Measurements from ENCODE around the gene MTX1.
A peak's percentile ranks its signal among the peaks of the same experiment; 100 is the strongest.
"Not testable (repeated sequence)": the region's sequence is repeated elsewhere in the genome, so short reads cannot be mapped to it uniquely, and the experiment has no call there.

The MTX1 gene

DNA sequence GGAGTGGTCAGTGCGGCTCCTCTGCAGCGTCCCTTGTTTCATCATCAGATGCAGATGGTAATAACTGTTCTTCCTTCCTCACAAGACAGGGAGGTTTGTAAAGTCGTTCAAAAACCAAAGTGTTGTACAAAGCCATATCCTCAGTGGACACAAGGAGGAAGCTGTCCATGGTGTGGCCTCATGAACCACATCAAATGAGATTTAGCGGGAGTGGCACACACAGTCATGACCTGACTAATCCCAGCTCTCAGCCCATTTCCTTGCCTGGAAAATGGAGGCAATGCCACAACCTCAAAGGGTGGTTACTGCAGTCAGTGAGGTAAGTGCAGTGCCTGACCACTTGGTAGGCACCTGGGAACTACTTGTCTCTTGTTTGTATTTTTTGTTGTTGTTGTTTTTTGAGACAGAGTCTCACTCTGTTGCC lies 33.4 kb downstream of the MTX1 start:
- no peak for FAIRE-seq

DNA sequence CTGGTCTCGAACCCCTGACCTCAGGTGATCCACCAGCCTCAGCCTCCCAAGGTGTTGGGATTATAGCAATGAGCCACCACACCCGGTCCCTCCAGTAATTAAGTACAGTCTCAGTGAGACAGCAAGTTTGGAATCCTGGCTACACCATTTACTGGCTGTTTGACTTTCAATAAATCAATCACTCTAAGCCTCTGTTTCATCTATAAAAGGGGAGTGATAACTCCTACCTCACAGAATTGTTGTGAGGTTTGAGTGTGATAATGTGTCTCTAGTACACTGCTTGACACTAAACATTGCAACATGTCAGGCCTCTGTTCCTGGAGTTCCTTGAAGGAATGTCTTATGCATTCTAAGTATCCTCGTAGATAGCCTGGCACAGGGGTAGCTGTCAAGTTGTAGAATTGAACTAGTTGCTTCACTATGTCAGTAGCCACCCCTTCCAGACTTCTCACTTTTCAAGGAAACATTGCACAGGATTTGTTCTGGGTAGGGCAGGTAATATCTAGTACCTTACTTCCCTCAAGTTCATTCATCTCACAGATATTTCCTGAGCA lies 34.4 kb downstream of the MTX1 start:
- FAIRE-seq, result no peak

DNA sequence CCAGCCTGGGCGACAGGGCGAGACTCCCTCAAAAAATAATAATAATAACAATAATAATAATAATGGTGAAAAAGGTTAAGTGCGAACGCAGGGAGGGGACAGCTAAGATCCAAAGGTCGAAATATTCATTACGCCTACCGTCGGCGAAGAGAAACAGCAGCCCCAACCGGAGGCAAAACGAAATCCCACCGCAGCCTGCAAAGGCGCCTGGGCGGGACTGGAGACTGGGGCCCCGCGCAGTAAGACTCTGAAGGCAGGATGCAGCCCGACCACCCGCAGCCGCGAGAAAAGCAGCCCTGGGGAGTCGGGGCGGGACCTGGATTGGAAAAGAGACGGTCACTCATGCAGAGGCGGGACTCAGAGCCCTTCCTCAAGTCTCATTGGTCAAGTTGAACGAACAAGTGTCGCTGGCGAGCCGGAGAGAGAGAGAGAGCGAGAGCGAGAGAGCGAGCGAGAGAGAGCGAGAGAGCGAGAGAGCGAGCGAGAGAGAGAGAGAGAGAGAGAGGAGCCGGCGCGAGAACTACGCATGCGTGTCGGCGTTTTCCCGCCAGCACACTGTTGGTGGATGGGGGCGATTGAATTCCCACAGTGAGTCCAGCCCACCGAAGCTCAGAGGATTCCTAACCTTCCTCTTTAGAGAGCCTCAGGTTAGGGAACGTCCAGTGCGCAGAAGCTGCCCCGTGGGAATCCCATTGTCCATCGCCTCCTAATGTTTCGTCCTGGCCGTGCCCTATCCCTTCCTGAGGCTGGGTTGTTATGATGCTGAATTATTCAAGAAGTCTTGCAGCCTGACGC lies 36.1 kb downstream of the MTX1 start:
- peak; percentile 84 for FAIRE-seq

DNA sequence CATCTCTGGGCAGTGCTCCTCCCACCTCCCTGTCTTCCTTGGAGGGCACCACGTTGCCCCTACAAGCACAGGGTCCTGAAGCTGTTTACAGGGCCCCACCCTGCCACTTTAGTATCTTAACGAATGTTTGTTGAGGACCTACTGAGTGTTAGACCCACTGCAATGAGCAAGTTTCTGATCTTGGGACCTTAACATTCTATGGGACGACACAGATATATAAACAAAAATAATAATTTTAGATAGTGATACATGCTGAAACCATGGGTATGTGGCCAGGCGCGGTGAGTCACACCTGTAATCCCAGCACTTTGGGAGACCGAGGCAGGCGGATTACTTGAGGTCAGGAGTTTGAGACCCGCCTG lies 36.6 kb downstream of the MTX1 start:
- no peak for FAIRE-seq

DNA sequence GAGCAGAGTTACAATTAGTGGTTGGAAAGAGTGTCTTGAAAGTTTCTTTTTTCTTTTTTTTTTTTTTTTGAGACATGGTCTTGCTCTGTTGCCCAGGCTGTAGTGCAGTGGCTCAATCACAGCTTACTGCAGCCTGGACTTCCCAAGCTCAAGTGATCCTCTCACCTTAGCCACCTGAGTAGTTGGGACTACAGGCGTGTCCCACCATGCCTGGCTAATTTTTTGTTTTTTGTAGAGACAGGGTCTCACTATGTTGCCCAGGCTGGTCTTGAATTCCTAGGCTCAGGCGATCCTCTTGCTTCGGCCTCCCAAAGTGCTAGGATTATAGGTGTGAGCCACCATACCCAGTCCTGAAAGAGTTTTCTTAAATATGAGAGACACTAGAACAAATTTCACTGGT lies 38.3 kb downstream of the MTX1 start:
- FAIRE-seq, result not testable (repeated sequence)

- no peak for FAIRE-seq
Measured at GRCh38 chr1:155247667-155248553, 39.4 kb downstream of the MTX1 start.

- FAIRE-seq, result no peak
Measured at GRCh38 chr1:155250246-155250632, 41.7 kb downstream of the MTX1 start.

DNA sequence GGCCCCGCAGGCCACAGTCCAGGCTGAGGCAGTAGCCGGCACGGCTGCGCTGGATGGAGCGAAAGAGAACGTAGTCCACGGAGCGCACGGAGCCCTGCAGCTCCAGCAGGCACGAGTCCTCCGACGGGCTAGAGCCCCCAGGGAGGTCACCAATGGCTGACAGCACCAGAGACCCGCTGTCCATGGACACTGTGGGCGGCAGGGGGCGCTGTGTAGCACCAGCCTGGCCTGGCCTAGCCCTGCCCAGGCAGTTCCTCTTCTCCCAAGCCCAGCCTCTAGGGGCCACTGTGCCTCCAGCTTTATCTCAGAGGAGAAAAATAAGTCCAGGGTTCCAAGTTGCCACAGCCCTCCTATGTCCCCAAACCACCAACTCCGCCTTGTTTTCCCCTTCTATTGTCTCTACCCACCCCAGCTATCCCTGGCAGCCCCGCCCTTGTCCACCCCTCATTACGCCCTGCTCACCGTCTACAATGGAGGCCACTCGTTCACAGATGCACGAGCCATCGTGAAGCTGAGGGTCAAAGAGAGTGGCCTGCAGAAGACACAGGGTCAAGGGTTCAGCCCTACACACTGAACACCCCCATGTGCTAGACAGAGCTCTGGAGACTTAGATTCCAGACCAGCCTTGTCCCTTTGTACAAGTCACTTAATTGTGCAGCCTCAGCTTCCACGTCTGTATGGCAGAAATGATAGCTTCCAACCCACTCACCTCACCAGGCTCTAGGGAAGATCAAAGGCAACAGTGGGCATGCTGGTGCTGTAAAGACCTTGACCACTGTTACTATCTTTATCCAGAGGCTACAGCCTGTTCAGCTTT lies 42.3 kb downstream of the MTX1 start:
- FAIRE-seq, result no peak

- FAIRE-seq, result no peak
Measured at GRCh38 chr1:155251566-155251965, 43.1 kb downstream of the MTX1 start.

- FAIRE-seq, result no peak
Measured at GRCh38 chr1:155253208-155253607, 44.7 kb downstream of the MTX1 start.

DNA sequence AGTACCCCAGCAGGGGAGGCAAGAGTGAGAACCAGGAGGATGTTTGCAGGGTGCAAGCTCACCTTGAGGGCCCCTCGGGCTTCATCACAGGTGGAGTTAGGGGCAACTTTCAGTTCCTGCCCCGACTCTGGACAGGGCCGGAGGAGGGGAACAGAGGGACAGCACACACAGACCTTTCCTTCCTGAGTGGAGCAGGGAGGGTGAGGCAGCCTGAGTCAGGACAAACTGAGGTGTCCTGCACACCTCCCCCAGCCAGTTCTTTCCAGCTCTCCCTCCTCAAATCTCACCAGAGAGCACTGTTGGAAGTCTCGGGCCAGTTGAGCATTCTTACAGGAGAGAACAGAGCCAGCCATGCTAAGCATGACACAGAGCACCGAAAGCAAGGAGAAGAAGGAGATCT lies 45.3 kb downstream of the MTX1 start:
- FAIRE-seq, result no peak

GRCh38 chr1:155254228-155254713 lies 45.8 kb downstream of the MTX1 start:
- no peak for FAIRE-seq

GRCh38 chr1:155254714-155255242 lies 46.3 kb downstream of the MTX1 start:
- FAIRE-seq, result no peak

DNA sequence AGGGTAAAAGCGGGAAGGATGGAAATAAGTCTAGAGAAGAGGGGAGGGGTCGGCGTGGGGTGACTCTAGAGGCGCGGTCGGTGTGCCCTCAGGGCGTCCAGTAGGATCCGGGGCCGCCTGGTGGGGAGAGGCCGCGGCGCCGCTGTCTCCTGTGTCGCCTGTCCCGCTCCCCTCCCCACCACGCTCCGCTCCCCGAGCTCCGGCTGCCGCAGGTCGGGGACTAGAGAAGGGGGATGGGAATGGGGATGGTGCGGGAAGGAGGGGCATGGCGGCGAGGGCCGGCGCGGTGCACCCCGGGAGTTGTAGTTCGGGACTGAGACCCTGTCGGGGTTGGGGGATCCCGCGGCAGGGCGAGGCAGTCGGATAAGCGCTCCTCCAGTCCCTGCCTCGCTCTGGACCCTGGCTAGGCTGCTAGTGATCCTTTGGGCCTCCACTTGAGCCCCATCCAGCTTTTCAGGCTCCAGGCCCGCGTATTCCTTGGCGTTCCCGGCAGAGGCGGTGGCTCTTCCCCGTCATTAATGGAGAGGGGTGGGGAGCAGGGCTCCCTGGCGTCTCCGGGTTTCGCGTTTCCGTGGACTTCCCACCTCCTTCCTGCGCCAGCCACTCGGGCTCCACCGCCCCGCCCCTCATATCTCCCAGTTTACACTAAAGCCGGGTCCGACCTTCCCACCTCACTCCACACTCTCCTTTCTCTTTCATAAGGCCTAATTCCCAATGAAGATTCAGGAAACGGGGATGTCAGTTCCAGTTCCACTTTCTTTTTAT lies 46.9 kb downstream of the MTX1 start, which contains the start of gene ENTREP3:
ENTREP3 (minus strand) TSS at position 241 of the 765 bp plus-strand sequence. CDS start 606 bp downstream, outside the sequence.
- no peak for FAIRE-seq

- no peak for FAIRE-seq
Measured at GRCh38 chr1:155256058-155256852, 47.8 kb downstream of the MTX1 start.

GRCh38 chr1:155260276-155260675 lies 51.8 kb downstream of the MTX1 start:
- no peak for FAIRE-seq

DNA sequence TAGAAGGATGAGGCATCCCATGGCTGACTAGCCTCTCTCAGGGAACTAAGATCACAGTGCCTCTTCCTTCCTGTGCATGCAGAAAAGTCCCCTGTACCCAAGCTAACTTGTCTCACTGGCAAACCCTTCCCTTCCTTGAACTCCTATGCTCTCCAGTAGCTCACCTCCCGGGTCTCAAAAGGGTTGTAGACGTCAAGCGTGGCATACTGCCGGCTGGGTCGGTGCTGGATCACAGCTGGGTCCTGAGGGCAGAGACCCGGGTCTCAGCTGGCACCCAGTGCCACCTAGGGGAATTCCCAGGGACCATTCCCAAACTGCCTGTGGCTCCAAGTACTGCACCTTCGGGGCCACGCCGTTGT lies 53.0 kb downstream of the MTX1 start:
- no peak for FAIRE-seq

- peak; percentile 94 for FAIRE-seq
Measured at GRCh38 chr1:155261852-155262673, 53.6 kb downstream of the MTX1 start, which contains the start of gene SCAMP3. Gene SCAMP3, minus strand, starts transcription at chr1:155262360. Its CDS starts 209 bp downstream, at chr1:155262151.

DNA sequence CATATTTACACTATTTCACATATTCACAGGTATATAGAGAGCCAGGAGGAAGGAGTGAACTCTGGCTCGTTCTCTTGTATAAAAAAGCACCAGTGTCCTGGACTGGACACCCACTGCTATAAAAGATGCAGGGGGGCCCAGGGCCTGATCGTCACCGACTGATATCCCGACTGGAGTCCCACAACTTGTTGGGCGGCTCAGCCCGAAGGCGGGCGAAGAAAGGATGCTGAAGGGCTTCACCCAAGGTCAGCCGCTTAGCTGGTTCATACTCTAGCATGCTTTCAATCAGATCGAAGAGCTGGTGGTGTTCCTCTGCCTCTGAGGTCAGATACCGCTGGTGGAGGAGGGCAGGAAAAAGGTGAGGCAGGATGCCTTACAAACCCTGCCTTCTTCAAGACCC lies 54.6 kb downstream of the MTX1 start:
- no peak for FAIRE-seq
